BLaER1 treated with 17β-estradiol and CSF1 and Interleukin-3, amounts not matched to agents 10 nM and 100 nM (cell line): Measurements from ENCODE around the gene PLK3.
A peak's percentile ranks its signal among the peaks of the same experiment; 100 is the strongest.

Experiments
- H3K27ac ChIP-seq, 11 experiments: shearing (Covaris generic); formaldehyde crosslinking; 2 replicates each; pipeline ENCODE4 v1.8.1; 2022
- H3K27me3 ChIP-seq, 11 experiments: shearing (Covaris generic); formaldehyde crosslinking; 2 replicates each; pipeline ENCODE4 v1.8.1; 2022
- H3K36me3 ChIP-seq, 11 experiments: shearing (Covaris generic); formaldehyde crosslinking; 2 replicates each; pipeline ENCODE4 v1.8.1; 2022
- H3K4me1 ChIP-seq, 10 experiments: shearing (Covaris generic); formaldehyde crosslinking; 2 replicates each; pipeline ENCODE4 v1.8.1; 2022
- H3K4me2 ChIP-seq, 11 experiments: shearing (Covaris generic); formaldehyde crosslinking; 2 replicates each; pipeline ENCODE4 v1.8.1; 2022
- H3K4me3 ChIP-seq, 10 experiments: shearing (Covaris generic); formaldehyde crosslinking; 2 replicates each; pipeline ENCODE4 v1.8.1; 2022
- H3K9ac ChIP-seq, 11 experiments: shearing (Covaris generic); formaldehyde crosslinking; 2 replicates each; pipeline ENCODE4 v1.8.1; 2022
- H3K9me3 ChIP-seq, 11 experiments: shearing (Covaris generic); formaldehyde crosslinking; replicated peaks in 1 of 11; 2 replicates each; pipeline ENCODE4 v1.8.1; 2022
- H4K20me1 ChIP-seq, 11 experiments: shearing (Covaris generic); formaldehyde crosslinking; 2 replicates each; pipeline ENCODE4 v1.8.1; 2022
- Cebpa-rat ChIP-seq, 11 experiments: shearing (Covaris generic); IDR thresholded peaks; 2 replicates each; pipeline ENCODE4 v1.8.1; 2022

The PLK3 gene

DNA sequence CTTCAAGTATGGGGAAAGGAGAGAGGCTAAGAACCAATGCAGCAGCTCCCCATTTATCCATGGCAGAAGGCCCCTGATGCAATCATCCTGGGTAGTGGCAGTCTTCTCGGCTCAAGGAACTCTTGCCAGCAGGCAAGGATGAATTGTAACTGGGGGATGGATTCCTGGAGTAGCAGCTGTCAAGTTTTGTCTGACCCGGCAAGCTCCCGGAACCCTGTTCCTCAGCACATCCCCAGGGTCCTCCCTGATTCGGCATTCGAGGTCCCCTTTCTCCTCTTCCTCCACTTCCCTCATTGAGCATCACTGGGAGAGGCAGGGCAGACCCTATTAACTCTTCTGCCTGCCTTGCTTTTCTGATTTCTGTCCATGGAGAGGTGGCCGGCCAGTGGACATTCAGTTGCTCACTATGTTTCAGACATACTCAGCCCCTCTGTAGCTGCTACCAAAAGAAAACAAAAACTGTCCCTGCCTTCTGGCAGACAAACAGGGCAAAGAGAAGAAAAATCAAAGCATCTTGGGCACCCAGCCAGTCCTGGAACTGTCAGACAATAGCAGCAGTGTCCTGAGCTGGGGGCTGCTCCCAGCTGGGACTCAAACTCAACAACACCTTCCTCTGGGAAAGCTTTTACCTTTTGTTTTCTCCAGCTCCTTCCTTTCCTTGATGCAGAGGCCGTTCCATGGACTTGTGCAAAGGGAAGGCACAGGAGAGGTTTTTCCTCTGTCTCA lies 48.4 kb downstream of the PLK3 start:
- no peaks in the 10 kb centered on the region for H4K20me1 ChIP-seq
- peaks cover 3 to 58% (median 25%) of the 10 kb centered on the region in 11 experiments; a peak in 16 of 22 replicates for H3K36me3 ChIP-seq
- no peak for TF ChIP-seq Cebpa-rat (IDR thresholded peaks at IDR 0.05)
- H3K9me3 ChIP-seq = no peaks in the 10 kb centered on the region
- H3K9ac ChIP-seq = no peak overlapping the region
- peaks cover 0 to under 1% (median 0%) of the 10 kb centered on the region in 10 experiments; a peak in 1 of 20 replicates for H3K4me1 ChIP-seq
- no peaks in the 10 kb centered on the region for H3K27me3 ChIP-seq
- H3K27ac ChIP-seq = no peak overlapping the region
- H3K4me3 ChIP-seq = no peak overlapping the region
- H3K4me2 ChIP-seq = no peak overlapping the region

DNA sequence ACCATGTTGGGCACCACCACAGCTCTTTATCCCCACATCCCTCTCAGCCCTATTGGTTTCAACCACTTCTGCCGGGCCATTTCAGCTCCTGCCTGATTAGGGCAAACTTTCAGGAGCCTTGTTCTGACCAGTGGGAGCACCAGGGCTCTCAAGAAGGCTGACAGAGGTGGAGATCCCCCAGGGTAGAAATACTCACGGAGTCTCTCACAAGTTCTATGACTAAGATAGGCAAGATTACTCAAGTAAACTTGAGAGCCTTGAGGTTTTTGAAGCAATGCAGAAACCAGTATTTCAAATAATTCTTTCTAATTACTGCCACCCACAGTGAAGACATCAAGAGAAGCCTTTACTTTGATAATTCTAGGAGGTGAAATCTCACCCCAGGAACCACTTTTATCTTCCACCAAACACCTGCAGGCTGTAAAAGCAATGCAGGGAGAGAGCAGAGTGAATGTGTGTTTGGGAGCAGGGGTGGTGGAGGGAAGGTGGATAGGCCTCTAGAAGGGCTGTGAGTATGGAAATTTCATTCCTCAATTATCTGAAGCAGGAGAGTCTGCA lies 49.5 kb downstream of the PLK3 start:
- no peaks in the 10 kb centered on the region for H3K27me3 ChIP-seq
- no peak for TF ChIP-seq Cebpa-rat (IDR thresholded peaks at IDR 0.05)
- H3K4me1 ChIP-seq = peaks cover 0 to 1% (median 0%) of the 10 kb centered on the region in 10 experiments; a peak in 1 of 20 replicates

DNA sequence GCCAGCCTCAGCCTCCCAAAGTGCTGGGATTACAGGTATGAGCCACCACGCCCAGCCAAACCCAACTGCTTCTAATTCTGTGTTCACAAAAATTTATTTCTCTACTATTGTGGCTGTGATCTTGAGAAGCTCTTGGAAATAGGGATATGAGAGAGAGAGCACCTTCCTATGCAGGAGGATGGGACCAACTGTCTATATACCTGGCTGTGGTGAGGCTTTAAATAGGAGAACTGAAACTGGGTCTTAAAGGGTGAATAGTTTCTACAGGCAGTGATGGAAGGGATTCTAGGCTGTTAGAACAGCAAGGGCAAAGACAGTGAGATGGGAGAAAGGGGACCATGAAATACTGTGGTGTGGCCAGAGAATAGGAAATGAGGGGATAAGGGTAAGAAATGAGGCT lies 51.1 kb downstream of the PLK3 start:
- no peak for TF ChIP-seq Cebpa-rat (IDR thresholded peaks at IDR 0.05)
- no peak overlapping the region for H3K9ac ChIP-seq
- H3K4me3 ChIP-seq = no peak overlapping the region
- H3K9me3 ChIP-seq = no peaks in the 10 kb centered on the region
- no peaks in the 10 kb centered on the region for H3K27me3 ChIP-seq
- H3K4me1 ChIP-seq = peaks cover 0 to 11% (median 0%) of the 10 kb centered on the region in 10 experiments; a peak in 4 of 20 replicates
- H3K27ac ChIP-seq = no peak overlapping the region
- no peaks in the 10 kb centered on the region for H4K20me1 ChIP-seq
- H3K36me3 ChIP-seq = peaks cover 11 to 83% (median 38%) of the 10 kb centered on the region in 11 experiments; a peak in 19 of 22 replicates
- H3K4me2 ChIP-seq = no peak overlapping the region

More for the DNA sequence above, 49.5 kb downstream of the PLK3 start:
- H3K9ac ChIP-seq = no peak overlapping the region
- H3K4me3 ChIP-seq = no peak overlapping the region
- no peaks in the 10 kb centered on the region for H4K20me1 ChIP-seq
- H3K27ac ChIP-seq = no peak overlapping the region
- H3K4me2 ChIP-seq = no peak overlapping the region
- no peaks in the 10 kb centered on the region for H3K9me3 ChIP-seq
- peaks cover 5 to 67% (median 27%) of the 10 kb centered on the region in 11 experiments; a peak in 17 of 22 replicates for H3K36me3 ChIP-seq

DNA sequence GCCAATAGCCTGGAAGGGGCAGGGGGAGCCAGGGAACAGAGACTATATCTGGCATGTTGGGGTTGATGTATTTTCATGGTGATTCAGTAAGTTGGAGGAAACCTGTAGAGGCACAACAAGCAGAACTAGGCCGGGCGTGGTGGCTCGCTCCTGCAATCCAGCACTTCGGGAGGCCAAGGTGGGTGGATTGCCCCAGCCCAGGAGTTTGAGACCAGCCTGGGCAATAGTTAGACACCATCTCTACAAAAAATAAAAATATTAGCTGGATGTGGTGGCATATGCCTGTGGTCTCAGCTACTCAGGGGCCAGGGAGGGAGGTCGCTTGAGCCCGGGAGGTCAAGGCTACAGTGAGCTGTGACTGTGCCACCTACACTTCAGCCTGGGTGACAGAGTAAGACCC lies 53.0 kb downstream of the PLK3 start:
- TF ChIP-seq Cebpa-rat (IDR thresholded peaks at IDR 0.05) = no peak
- Histone ChIP-seq H3K9me3 (no peaks in the 10 kb centered on the region), H3K4me2 (no peak overlapping the region), H3K9ac (no peak overlapping the region), H3K4me3 (no peak overlapping the region), H3K27ac (no peak overlapping the region), H3K36me3 (peaks cover 22 to 90% (median 47%) of the 10 kb centered on the region in 11 experiments; a peak in 21 of 22 replicates), H3K27me3 (no peaks in the 10 kb centered on the region), H3K4me1 (peaks cover 0 to 16% (median 0%) of the 10 kb centered on the region in 10 experiments; a peak in 4 of 20 replicates), H4K20me1 (no peaks in the 10 kb centered on the region)

DNA sequence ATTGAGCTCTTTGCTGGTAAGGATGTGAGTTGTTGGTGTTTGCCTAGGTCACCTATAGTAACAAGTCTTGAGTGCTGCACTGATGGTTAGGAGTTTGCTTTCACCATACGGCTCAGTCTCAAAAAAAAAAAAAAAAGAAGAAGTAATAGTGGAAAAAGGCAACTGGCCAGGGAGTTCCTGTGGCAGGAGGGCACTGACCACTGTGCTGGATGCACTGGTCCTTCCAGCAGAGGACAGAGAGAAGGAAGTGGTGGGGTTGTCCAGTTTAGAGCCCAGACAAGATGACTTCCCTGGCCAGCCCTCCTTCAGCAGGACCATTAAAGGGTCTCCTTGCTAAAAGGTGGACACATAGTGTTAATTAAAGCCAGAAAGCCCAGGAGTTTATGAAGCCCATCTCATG lies 54.8 kb downstream of the PLK3 start:
- no peak overlapping the region for H3K4me3 ChIP-seq
- H3K36me3 ChIP-seq = peaks cover 23 to 93% (median 52%) of the 10 kb centered on the region in 11 experiments; a peak in 20 of 22 replicates
- no peaks in the 10 kb centered on the region for H3K27me3 ChIP-seq
- H3K27ac ChIP-seq = no peak overlapping the region
- H3K9ac ChIP-seq = no peak overlapping the region
- H3K4me1 ChIP-seq = peaks cover 0 to 20% (median 1%) of the 10 kb centered on the region in 10 experiments; a peak in 16 of 20 replicates
- no peaks in the 10 kb centered on the region for H3K9me3 ChIP-seq
- no peak for TF ChIP-seq Cebpa-rat (IDR thresholded peaks at IDR 0.05)
- peak overlapping the region in 1 of 11 experiments; percentile 50; a peak in 2 of 22 replicates for H3K4me2 ChIP-seq
- H4K20me1 ChIP-seq = no peaks in the 10 kb centered on the region
